HG03354 (cell line): ENCODE results near the gene TMEM59L.

Experiments
- ATAC-seq: cut with Tn5 transposase; IDR thresholded peaks from one replicate; pipeline ENCODE4 v1.9.1; 2021; ENCODE audit warnings: mild to moderate bottlenecking; ENCODE audit not compliant: unreplicated experiment, poor library complexity, severe bottlenecking

TMEM59L gene

DNA sequence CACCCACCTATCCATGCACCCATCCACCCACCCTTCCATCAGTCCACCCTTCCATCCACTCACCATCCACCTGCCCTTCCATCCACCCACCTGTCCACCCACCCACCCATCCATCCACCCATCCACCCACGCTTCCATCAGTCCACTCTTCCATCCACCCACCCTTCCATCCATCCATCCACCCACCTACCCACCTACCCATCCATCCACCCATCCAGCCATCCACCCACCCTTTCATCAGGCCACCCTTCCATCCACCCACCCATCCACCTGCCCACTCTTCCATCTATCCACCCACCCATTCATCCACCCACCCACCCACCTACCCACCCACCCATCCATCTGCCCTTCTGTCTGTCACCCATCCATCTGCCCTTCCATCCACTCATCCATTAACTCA lies 41.2 kb downstream of the TMEM59L start:
- no peak for ATAC-seq

DNA sequence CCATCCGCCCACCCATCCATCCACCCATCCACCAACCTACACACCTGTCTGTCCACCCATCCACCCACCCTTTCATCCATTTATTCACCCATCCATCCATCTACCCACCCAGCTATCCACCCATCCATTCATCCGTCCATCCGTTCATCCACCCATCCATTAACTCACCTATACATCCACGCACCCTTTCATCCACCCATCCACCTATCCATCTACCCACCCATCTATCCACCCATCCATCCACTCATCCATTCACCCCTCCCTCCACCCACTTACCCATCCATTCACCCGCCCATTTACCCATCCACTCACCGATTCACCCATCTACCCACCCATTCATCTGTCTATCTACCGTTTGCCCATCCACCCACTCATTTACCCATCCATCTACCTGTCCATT lies 41.8 kb downstream of the TMEM59L start:
- no peak for ATAC-seq

DNA sequence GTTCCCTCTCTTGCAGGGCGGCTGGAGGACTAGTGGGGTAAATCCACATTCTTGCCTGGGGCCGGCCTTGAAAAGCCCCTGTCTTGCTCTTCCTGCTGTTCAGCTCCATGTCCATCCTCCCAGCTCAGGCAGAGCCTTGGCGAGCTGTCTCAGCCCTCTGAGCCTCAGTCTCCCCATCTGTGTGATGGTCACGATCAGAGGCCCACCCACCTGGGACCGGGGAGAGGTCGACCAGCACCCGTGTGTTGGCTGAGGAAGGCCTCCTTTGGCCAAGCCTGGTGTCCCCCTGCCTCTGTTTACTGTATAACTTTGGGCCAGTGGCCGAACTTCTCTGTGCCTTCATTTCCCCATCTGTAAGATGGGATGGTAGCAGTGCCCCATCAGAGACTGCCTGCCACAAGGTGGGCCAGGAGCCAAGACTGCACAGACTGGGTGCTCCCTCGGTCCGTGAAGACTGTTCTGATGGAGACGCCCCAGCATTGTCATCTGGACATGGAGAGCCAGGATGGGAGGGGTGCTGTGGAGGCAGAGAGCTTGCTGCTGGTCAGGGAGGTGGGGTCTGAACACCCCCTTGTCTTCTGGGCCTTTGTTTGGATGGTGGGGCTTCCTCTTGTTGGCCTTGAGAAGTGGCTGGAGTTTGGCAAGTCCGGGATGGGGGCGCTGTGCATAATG lies 42.6 kb downstream of the TMEM59L start:
- no peak for ATAC-seq

DNA sequence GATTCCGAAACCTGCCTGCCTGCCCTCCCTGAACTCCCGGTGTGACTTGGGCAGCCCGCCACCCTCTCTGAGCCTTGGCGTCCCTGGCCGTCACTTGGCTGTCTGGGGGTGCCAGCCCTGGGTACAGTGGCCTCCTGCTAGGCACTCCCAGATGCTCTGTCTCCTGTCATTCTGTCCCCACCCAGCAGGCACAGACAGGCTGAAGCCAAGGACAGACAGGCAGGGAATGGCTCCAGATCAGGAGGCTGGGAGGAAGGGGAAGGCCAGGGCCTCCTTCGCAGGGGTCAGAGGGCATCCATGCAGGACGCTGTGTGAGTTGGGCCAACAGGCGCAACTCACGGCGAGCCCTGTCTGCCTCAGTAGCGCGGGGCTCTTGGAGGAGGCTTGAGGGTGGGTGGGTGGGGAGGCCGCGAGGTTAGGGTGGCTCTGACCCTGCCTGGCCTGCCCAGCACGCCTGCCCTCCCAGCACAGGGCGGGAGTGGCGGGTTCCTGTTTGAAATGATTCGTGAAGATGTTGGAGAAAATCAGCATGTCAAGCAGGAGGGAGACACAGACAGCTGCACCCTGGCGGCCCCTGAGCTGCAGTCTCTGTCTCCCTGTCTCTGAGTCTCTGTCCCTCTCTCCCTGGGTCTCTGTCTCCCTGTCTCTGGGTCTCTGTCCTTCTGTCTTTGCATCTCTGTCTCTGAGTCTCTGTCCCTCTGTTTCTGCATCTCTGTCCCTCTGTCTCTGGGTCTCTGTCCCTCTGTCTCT lies 43.8 kb downstream of the TMEM59L start:
- no peak for ATAC-seq

DNA sequence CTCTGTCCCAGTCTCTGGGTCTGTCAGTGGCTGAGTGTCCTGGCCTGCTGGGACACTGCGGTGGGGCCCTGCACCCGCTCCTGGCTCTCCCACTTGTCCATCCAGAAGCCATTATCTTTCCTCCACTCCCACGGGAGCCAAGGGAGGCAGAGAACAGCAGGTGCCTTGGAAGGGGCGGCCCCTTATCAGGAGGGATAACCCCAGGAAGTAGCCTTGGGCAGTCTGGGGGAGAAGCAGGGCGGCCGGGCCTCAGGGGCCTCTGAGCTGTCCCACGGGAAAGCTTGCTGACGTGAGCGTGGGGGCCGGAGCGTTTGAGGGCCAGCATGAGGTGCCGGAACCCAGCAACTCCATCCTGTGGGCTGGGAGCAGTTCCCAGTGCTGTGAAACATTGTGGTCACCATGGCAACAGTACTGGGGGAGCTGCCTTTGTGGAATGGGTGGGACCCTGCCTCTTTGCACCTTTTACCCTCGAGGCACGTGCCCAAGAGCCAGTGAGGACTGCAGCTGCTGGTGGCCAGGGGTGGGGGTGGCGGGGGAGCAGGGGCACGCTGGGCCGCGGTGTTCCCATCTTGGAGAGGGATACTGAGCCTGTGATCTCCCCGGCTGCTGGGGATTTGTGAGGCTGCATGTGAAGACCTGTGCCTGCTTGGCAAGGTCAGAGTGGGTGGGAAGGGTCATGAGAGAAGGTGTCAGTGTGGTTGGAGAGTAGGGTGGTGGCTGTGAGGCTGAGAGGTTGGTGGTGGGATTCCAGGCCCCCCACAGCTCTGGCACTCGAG lies 45.1 kb downstream of the TMEM59L start:
- ATAC-seq, result no peak

DNA sequence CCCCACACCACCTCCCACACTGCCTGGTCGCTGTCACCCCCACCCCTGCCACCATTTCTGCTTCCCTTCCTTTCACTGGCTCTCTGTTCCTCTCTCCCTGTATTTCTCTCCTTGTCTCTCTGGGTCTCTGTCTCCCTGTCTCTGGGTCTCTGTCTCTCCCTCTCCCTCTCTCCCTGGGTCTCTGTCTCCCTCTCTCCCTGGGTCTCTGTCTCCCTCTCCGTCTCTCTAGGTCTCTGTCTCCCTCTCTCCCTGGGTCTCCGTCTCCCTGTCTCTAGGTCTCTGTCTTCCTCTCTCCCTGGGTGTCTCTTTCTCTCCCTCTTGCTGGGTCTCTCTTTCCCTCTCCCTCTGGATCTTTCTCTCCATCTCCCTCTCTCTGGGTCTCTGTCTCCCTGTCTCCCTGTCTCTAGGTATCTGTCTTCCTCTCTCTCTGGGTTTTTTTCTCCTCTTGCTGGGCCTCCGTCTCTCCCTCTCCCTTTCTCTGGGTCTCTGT lies 45.7 kb downstream of the TMEM59L start:
- no peak for ATAC-seq

DNA sequence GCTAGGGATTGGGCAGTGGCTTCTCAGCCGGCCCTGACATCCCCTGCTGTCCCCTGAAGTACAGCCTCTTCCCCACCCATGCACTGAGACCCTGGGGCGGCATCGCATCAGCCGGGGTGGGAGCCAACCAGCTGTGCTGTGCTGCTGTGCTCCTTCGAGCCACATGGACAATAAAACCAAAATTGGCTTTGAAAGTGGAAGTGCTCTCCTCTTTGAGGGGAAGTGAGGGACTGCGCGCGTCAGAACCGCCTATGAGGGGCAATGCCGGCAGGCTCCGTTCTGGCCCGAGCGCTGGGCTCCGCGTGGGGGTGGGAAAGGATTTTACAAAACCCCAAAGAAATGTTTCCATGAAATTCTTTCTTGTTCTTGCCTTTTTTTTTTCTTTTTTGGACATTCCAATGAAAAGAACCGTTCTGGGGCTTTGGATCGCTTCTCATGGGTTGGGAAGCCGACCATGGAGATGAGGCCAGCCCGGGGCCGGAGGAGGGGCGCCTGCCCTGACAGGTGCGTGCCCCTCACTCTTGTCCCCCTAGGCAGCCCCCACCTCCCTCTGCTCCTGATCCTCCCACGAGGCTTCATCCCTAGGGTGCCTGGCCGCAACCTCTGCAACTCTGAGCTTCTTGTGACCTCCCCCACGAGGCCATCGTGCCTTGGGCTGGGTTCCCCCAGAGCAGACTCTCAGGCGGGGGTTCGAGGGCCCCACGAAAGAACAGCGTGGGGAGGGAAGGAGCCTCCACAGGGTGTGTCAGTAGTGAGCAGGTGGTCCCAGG lies 46.8 kb downstream of the TMEM59L start:
- no peak for ATAC-seq

DNA sequence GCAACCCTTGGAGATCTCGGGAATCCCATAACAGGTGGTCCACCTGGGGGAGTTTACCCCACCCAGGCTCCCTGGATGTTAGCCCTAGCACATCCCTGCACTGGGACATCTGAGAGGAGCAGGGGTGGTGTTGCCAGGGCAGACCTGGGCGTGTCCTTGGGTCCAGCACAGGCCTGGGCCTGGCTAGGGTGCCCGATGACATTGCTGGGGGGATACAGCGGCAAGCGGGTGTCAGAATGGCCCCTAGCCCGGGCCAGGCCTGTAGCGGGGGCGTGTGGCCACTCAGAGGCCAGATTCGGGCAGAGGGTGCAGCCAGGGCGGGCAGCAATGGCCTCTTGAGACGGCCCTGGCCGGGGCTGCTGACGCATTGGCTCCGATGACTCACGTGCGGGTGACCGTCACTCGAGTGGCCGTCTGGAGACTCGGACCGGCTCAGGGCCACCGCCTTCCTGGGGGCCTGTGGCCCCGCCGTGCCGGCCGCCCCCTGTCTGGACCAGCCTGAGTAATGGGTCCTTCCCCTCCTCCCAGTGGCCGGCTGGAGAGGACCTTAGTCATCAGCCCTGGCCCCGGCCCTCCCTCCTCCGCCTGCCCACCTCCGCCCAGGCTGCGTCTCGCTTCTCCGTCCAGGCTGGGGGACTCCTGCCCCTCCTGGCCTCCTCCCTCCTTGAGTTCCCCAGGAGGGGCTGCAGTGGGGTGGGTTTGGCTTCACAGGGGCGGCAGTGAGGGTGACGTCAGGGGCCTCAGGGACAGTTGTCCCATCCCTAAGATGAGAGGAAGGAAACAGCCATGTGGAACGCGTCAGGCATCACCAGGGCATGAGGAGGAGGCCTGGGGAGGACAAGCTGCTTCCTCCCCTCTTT lies 47.6 kb downstream of the TMEM59L start:
- ATAC-seq, result no peak

DNA sequence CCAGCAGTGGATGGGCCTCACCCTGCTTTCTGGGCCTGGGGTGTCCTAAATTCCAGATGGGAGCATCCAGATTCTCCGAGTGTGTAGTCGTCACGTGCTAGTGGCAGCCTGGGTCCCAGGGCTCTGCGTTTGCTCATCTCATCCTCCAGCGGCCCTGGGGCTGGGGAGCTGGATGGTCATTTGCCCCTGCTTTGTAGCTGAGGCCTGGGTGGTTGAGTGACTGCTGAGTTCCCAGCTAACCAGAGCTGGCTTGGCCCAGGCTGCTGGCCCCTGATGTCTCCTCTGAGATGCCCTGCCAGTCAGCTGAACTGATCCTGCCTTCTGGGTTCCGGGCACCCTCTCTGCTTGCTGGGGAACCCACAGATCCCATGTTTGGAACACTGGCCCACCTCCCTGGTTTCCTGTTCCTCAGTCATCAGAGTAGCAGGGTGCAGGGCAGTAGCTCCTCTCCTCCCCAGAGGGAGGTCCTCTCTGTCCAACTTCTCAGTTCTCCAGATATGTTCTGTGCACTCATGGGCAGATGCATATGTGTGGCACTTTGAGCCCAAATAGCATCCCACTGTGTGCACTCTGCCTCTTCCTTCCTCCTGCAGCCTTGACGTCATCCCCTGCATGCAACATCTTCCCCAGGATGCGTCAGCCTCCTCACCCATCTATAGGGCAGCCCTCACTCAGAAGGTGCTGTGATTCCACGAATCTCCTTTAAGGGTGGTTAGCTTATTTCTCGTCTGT lies 48.4 kb downstream of the TMEM59L start:
- no peak for ATAC-seq

DNA sequence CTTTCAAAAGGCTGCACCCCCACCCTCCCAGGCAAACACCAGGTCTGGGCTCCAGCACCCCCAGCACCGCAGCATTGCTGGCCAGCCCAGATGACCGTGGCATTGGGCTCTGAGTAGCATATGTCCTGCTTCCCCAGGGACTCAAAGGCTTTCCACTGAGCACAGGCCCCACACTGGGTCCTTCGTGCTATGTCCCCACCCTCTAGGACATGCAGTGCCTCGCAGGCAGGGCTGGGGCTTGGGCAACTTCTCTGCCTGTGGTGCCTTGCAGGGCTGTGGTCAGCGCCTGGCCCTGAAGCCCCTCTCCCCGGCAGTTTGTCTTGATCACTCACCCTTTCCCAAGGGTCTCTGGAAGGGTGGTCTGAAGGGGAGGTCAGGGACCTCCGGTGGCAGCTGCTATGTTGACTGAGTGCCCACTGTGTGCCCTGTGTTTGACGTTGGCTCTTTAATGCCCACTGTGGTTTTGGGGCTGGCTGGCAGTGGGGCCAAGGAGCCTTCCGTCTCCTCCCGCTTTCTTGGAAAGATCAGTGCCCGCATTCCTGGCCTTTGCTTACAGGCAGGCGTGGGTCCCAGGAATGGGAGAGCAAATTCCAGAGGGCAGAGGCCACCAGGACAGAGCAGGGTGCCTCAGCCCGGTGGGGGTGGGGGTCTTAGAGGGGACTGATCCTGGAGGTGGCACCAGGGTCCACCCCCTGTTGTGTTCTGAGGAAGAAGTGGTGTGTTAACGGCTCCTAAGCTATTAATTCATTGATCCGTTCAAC lies 50.5 kb downstream of the TMEM59L start:
- no peak for ATAC-seq

DNA sequence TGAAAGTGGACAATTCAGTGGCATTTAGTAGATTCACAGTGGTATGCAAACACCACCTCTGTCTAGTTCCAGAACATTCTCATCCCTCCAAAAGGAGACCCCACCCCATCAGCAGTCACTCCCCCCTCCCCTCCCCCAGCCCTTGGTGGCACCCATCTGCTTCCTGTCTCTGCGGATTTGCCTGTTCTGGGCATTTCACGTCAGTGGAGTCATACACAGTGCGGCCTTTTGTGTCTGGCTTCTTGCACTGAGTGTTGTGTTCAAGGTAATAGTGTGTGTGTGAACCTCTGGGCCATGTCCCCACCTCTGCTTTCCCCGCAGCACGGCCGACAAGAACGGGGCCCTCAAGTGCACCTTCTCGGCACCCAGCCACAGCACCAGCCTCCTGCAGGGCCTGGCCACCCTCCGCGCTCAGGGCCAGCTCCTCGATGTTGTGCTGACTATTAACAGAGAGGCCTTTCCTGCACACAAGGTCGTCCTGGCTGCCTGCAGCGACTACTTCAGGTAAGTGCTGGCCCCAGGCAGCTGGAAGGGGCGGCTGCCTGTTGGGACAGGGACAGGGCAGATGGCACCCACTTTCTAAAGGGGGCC lies 51.4 kb downstream of the TMEM59L start:
- no peak for ATAC-seq

DNA sequence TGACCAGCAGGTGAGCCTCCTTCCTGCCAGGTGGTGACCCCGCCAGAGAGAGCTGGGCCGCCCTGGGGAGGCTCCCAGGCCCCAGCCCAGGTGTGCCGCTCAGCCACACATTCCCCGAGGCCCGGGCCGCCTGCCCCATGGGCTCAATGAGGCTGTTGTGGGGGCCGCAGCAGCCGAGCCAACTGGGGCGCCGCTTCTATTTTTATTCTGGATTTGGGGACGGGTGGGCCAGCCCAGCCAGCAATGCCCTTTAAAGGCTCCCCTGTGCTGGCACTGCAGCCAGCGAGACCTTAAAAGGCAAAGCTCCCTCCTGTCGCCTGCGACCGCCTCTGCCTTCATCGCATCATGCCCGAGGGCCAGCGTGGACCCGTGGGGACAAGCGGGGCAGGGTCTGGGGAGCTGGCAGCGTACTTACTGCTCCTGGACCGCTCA lies 53.1 kb downstream of the TMEM59L start:
- ATAC-seq, result no peak

DNA sequence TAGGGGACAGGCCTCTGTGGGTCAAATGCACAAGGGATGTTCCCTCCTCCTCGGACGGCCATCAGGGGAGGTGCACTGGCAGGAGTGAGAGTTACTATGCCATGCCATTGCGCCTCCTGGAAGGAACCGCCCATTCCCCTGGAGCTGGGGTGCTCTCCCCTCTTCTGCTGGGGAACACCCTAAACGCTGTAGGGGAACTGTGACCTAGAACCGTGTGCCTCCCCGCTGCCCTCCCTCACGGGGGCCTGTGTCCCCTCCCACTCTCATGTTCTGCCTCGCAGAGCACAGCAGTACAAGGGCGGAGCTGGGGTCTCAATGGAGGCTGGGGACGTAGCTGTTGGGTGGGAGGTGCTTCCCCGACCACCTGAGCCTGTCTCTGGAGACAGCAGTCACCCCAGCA lies 53.6 kb downstream of the TMEM59L start:
- ATAC-seq, result no peak

DNA sequence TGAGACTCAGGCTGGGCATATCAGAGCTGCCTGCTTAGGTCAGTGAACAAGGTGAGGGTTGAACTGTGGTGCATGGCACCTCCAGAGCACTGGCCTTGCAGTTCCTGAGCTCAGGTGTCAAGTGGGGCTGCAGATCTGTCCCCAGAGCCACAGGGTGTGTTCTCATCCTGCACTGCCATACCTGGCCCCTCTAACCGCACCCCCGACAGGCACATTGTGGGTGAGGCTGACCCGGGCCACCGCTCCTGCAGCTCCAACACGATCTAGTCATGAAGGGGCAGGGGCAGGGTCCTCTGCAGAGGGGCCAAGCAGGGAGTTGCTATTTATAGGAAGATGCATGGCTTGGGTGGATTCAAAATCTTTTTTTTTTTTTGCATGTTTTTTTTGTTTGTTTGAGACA lies 54.1 kb downstream of the TMEM59L start:
- ATAC-seq, result no peak

DNA sequence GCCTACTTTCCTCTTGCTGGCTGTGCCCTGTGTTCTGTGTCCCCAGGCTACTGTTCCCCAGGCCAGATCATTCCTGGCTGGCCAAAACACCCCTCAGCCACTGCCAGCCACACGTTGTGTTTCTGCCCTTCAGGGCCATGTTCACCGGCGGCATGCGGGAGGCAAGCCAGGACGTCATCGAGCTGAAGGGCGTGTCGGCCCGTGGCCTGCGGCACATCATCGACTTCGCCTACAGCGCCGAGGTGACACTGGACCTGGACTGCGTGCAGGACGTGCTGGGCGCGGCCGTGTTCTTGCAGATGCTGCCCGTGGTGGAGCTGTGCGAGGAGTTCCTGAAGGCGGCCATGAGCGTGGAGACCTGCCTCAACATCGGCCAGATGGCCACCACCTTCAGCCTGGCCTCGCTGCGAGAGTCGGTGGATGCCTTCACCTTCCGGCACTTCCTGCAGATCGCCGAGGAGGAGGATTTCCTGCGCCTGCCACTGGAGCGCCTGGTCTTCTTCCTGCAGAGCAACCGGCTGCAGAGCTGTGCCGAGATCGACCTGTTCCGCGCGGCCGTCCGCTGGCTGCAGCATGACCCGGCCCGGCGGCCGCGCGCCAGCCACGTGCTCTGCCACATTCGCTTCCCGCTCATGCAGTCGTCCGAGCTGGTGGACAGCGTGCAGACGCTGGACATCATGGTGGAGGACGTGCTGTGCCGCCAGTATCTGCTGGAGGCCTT lies 55.0 kb downstream of the TMEM59L start:
- ATAC-seq, result no peak

DNA sequence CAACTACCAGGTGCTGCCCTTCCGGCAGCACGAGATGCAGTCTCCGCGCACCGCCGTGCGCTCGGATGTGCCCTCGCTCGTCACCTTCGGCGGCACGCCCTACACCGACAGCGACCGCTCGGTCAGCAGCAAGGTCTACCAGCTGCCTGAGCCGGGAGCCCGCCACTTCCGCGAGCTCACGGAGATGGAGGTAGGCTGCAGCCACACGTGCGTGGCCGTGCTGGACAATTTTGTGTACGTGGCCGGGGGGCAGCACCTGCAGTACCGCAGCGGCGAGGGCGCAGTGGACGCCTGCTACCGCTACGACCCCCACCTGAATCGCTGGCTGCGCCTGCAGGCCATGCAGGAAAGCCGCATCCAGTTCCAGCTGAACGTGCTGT lies 55.6 kb downstream of the TMEM59L start:
- ATAC-seq, result no peak
